T-helper 1 cell treated with Interleukin-12 subunit alpha and Interleukin-12 subunit beta and Interleukin-4 antibody, amounts not matched to agents 30 μg/mL and 1 μg/mL, for 36 hours (primary cell): ENCODE measurements around the gene PHLDA2.

Experiments
- H3K27ac Mint-ChIP-seq: one replicate; pipeline ENCODE4 v1.8.0; 2021; ENCODE audit warnings: mild to moderate bottlenecking, mixed read lengths
- H3K27me3 Mint-ChIP-seq: one replicate; pipeline ENCODE4 v1.8.0; 2021; ENCODE audit warnings: low read depth, mixed read lengths
- H3K36me3 Mint-ChIP-seq: one replicate; pipeline ENCODE4 v1.8.0; 2021; ENCODE audit warnings: low read depth, mixed read lengths
- H3K4me1 Mint-ChIP-seq: one replicate; pipeline ENCODE4 v1.8.0; 2021; ENCODE audit warnings: low read depth, mixed read lengths
- H3K4me3 Mint-ChIP-seq: one replicate; pipeline ENCODE4 v1.8.0; 2021; ENCODE audit warnings: mild to moderate bottlenecking, moderate library complexity, mixed read lengths
- H3K9me3 Mint-ChIP-seq: one replicate; pipeline ENCODE4 v1.8.0; 2021; ENCODE audit warnings: mixed read lengths

Gene PHLDA2, protein sequence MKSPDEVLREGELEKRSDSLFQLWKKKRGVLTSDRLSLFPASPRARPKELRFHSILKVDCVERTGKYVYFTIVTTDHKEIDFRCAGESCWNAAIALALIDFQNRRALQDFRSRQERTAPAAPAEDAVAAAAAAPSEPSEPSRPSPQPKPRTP

GRCh38 chr11:2928605-2929530, at the start of gene PHLDA2:
PHLDA2 (minus strand) TSS chr11:2929420; CDS start chr11:2929364, 56 bp downstream.
- Mint-ChIP-seq H3K27me3 (peaks cover 24% of the 10 kb centered on the region), H3K4me3 (peak within 1 kb of the TSS; percentile 77), H3K4me1 (peaks cover 17% of the 10 kb centered on the region), H3K36me3 (peaks cover 2% of the 10 kb centered on the region), H3K9me3 (no peaks in the 10 kb centered on the region), H3K27ac (peak within 1 kb of the TSS; percentile 62)

DNA sequence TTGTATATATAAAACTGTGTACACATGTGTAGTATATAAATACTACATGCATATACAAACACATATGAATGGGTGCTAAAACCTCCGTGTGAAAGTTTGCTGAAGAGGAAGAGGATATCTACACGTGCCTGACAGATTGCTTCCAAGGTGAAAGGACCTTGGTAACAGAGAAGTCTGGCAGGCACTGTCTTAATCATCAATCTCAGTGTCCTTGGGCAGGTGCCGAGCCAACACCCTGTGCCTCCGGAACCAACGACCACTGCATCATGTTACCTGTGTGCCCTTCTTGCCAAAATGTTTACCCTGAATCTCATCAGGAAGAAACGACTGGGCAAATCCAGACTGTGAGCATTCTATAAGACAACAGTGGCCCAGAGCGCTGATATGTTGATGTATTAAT, 47.9 kb upstream of the PHLDA2 start:
- Mint-ChIP-seq H3K27ac (no peak overlapping the region), H3K4me3 (no peak overlapping the region), H3K36me3 (peaks cover 54% of the 10 kb centered on the region), H3K27me3 (no peaks in the 10 kb centered on the region), H3K4me1 (peaks cover 20% of the 10 kb centered on the region), H3K9me3 (no peaks in the 10 kb centered on the region)

GRCh38 chr11:2976294-2977063, 47.3 kb upstream of the PHLDA2 start:
- H3K4me1 Mint-ChIP-seq: peaks cover 15% of the 10 kb centered on the region
- peaks cover 54% of the 10 kb centered on the region for H3K36me3 Mint-ChIP-seq
- no peak overlapping the region for H3K4me3 Mint-ChIP-seq

GRCh38 chr11:2975594-2975993, 46.4 kb upstream of the PHLDA2 start:
- Mint-ChIP-seq H3K9me3 (no peaks in the 10 kb centered on the region), H3K36me3 (peaks cover 62% of the 10 kb centered on the region), H3K4me1 (peaks cover 17% of the 10 kb centered on the region), H3K27ac (no peak overlapping the region), H3K27me3 (no peaks in the 10 kb centered on the region), H3K4me3 (no peak overlapping the region)

More at GRCh38 chr11:2976294-2977063, 47.3 kb upstream of the PHLDA2 start:
- no peaks in the 10 kb centered on the region for H3K9me3 Mint-ChIP-seq
- no peaks in the 10 kb centered on the region for H3K27me3 Mint-ChIP-seq
- H3K27ac Mint-ChIP-seq: peak overlapping the region; percentile 27

DNA sequence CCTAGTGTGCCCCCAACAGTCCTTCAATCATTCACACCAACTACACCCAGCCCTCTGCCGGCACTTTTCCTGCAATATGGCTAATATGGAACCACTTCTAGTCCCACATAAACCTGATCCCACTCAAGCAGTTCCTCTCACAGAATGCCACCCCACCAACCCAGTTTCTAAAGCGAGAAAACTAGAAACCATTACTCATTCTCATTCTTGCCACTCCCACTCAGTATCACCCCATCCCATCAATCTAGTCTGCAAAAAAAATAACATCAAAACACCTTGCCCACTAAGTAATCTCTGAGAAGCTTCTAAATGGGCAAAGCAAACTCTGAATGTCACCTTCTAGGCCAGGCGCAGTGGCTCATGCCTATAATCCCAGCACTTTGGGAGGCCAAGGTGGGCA, 45.1 kb upstream of the PHLDA2 start:
- peaks cover 17% of the 10 kb centered on the region for H3K4me1 Mint-ChIP-seq
- H3K27me3 Mint-ChIP-seq: no peaks in the 10 kb centered on the region
- no peak overlapping the region for H3K4me3 Mint-ChIP-seq
- H3K27ac Mint-ChIP-seq: no peak overlapping the region
- no peaks in the 10 kb centered on the region for H3K9me3 Mint-ChIP-seq
- peaks cover 73% of the 10 kb centered on the region for H3K36me3 Mint-ChIP-seq

GRCh38 chr11:2968341-2968900, 39.2 kb upstream of the PHLDA2 start:
- Mint-ChIP-seq H3K27me3 (no peaks in the 10 kb centered on the region), H3K36me3 (peaks cover 80% of the 10 kb centered on the region), H3K27ac (no peak overlapping the region), H3K9me3 (no peaks in the 10 kb centered on the region), H3K4me3 (no peak overlapping the region), H3K4me1 (peaks cover 14% of the 10 kb centered on the region)

- Mint-ChIP-seq H3K27me3 (no peaks in the 10 kb centered on the region), H3K4me3 (no peak overlapping the region), H3K9me3 (no peaks in the 10 kb centered on the region), H3K36me3 (peaks cover 73% of the 10 kb centered on the region), H3K27ac (no peak overlapping the region), H3K4me1 (peaks cover 21% of the 10 kb centered on the region)
Measured at GRCh38 chr11:2964782-2965181, 35.6 kb upstream of the PHLDA2 start.

GRCh38 chr11:2963761-2964160, 34.5 kb upstream of the PHLDA2 start:
- H3K4me1 Mint-ChIP-seq: peaks cover 21% of the 10 kb centered on the region
- no peak overlapping the region for H3K4me3 Mint-ChIP-seq
- no peak overlapping the region for H3K27ac Mint-ChIP-seq
- H3K9me3 Mint-ChIP-seq: no peaks in the 10 kb centered on the region
- no peaks in the 10 kb centered on the region for H3K27me3 Mint-ChIP-seq
- H3K36me3 Mint-ChIP-seq: peaks cover 73% of the 10 kb centered on the region

GRCh38 chr11:2963112-2963754, 34.0 kb upstream of the PHLDA2 start:
- Mint-ChIP-seq H3K4me1 (peaks cover 21% of the 10 kb centered on the region), H3K27me3 (no peaks in the 10 kb centered on the region), H3K27ac (no peak overlapping the region), H3K9me3 (no peaks in the 10 kb centered on the region), H3K4me3 (no peak overlapping the region), H3K36me3 (peaks cover 71% of the 10 kb centered on the region)

DNA sequence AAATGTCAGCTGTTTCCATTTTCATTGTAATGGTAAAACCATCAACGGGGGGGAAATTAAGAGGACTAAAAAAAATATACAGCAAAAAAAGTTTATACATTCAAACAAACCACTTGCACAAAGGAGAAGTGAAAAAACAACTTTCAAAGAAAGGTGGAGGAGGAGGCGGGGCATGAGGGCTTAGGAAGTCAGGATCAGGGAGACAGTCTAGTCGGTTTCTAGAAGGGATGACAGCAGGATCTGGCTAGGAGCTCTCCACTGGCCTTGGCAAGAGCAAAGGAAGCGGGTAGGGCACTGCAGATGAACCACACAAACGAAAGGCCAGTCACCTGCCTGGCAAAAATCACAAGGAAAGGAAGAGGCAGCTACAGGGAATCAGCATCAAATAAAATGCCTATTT, 31.9 kb upstream of the PHLDA2 start:
- Mint-ChIP-seq H3K4me1 (peaks cover 17% of the 10 kb centered on the region), H3K9me3 (no peaks in the 10 kb centered on the region), H3K27ac (peak overlapping the region; percentile 54), H3K27me3 (no peaks in the 10 kb centered on the region), H3K36me3 (peaks cover 65% of the 10 kb centered on the region), H3K4me3 (no peak overlapping the region)

- Mint-ChIP-seq H3K9me3 (no peaks in the 10 kb centered on the region), H3K4me1 (peaks cover 22% of the 10 kb centered on the region), H3K4me3 (no peak overlapping the region), H3K27ac (no peak overlapping the region), H3K27me3 (no peaks in the 10 kb centered on the region), H3K36me3 (peaks cover 66% of the 10 kb centered on the region)
Measured at GRCh38 chr11:2960139-2960538, 30.9 kb upstream of the PHLDA2 start.

GRCh38 chr11:2958251-2958650, 29.0 kb upstream of the PHLDA2 start:
- Mint-ChIP-seq H3K27ac (no peak overlapping the region), H3K27me3 (no peaks in the 10 kb centered on the region), H3K9me3 (no peaks in the 10 kb centered on the region), H3K4me1 (peaks cover 24% of the 10 kb centered on the region), H3K4me3 (no peak overlapping the region), H3K36me3 (peaks cover 64% of the 10 kb centered on the region)

- Mint-ChIP-seq H3K27ac (peak overlapping the region; percentile 11), H3K27me3 (no peaks in the 10 kb centered on the region), H3K9me3 (no peaks in the 10 kb centered on the region), H3K4me3 (no peak overlapping the region), H3K4me1 (peaks cover 31% of the 10 kb centered on the region), H3K36me3 (peaks cover 64% of the 10 kb centered on the region)
Measured at GRCh38 chr11:2955906-2956476, 26.8 kb upstream of the PHLDA2 start.

GRCh38 chr11:2954263-2954662, 25.0 kb upstream of the PHLDA2 start:
- H3K27me3 Mint-ChIP-seq: no peaks in the 10 kb centered on the region
- peaks cover 31% of the 10 kb centered on the region for H3K4me1 Mint-ChIP-seq
- H3K4me3 Mint-ChIP-seq: no peak overlapping the region
- no peak overlapping the region for H3K27ac Mint-ChIP-seq
- peaks cover 65% of the 10 kb centered on the region for H3K36me3 Mint-ChIP-seq
- H3K9me3 Mint-ChIP-seq: no peaks in the 10 kb centered on the region
